Aorta (tissue), 5 donors: ENCODE measurements around the gene DHRS3. TPM values are rescaled to one million over a fixed set of nuclear protein-coding genes. Genes with fewer than 3 reads are reported as not detected.
"Not testable (repeated sequence)": the region's sequence is repeated elsewhere in the genome, so short reads cannot be mapped to it uniquely, and the experiment has no call there.

ENCODE experiments used
- ATAC-seq: fragments of 200-7000 bp; cut with Tn5 transposase; one replicate; pipeline ENCODE4 v1.9.1; 2022; ENCODE audit warnings: moderate library complexity; ENCODE audit not compliant: low FRiP score
- DNase-seq, 2 donors: peaks; one replicate each; pipeline ENCODE4 v3.0.0-alpha.2; 2020
- H3K27ac ChIP-seq, 2 donors: one replicate each; pipeline ENCODE4 v1.5.1; 2013; ENCODE audit warnings: low read length in 2 of 2, mild to moderate bottlenecking in 2 of 2, moderate library complexity in 2 of 2, control low read depth in 1 of 2, inconsistent platforms in 1 of 2, low read depth in 1 of 2
- H3K27me3 ChIP-seq, 2 donors: one replicate each; pipeline ENCODE4 v1.6.1; 2013; ENCODE audit warnings: control low read depth in 1 of 2, low read length in 1 of 2, mild to moderate bottlenecking in 1 of 2, moderate library complexity in 1 of 2; ENCODE audit not compliant: insufficient read depth in 2 of 2, control insufficient read depth in 1 of 2
- H3K36me3 ChIP-seq, 2 donors: one replicate each; pipeline ENCODE4 v1.6.1; 2013; ENCODE audit warnings: control low read depth in 1 of 2, low read length in 1 of 2, mild to moderate bottlenecking in 1 of 2; ENCODE audit not compliant: insufficient read depth in 2 of 2, control insufficient read depth in 1 of 2
- H3K4me1 ChIP-seq, 2 donors: one replicate each; pipeline ENCODE4 v1.6.1; 2013; ENCODE audit warnings: low read length in 2 of 2, control low read depth in 1 of 2, mild to moderate bottlenecking in 1 of 2, moderate library complexity in 1 of 2; ENCODE audit not compliant: insufficient read depth in 2 of 2, control insufficient read depth in 1 of 2
- H3K4me3 ChIP-seq, 2 donors: one replicate each; pipeline ENCODE4 v1.5.1; 2013; ENCODE audit warnings: low read length in 2 of 2, control low read depth in 1 of 2, mild to moderate bottlenecking in 1 of 2
- H3K9me3 ChIP-seq: one replicate; pipeline ENCODE4 v1.6.1; 2013; ENCODE audit warnings: mild to moderate bottlenecking, low read length; ENCODE audit not compliant: control insufficient read depth
- WGBS, 2 donors: extraction: QIAGEN DNeasy Blood & Tissue Kit; methylation state at CpG; one replicate each; pipeline ENCODE4 v1.1.7; 2013; 5-methylcytosine and 5-hydroxymethylcytosine counted together
- intact Hi-C, 2 donors: fragments of 100-400 bp; cut with DNase I; formaldehyde crosslinking; loops; one replicate each; pipeline versions ENCODE4 v1.14.2 to v1.15.0; 2022
- microRNA-seq, 2 donors: library from miRNA; unstranded; fragments of <30 nt; microRNA quantifications; one replicate each; pipeline ENCODE4 v1.2.0, GENCODE V29; 2020
- polyA plus RNA-seq, 2 donors: library from polyadenylated mRNA; stranded (reverse); fragments of 200-250 nt; gene quantifications; one replicate each; pipeline ENCODE4 v1.2.3, GENCODE V29; 2013
- total RNA-seq, 2 donors: library from RNA; stranded (reverse); fragmentation: NEBNext Ultra II Directional; extraction: Animal tissue kit (Norgen Biotek cat#: 25700); gene quantifications; one replicate each; pipeline ENCODE4 v1.2.1, GENCODE V29; 2021
- donor health status: healthy with polysubstance abuse.
- donor health status: Bipolar disorder and iron deficiency.
- donor health status: DM: no; HTN: no; CAD: no.
- donor health status: DM: no; HTN: no; CAD: no.
- donor health status: DM: yes; HTN: yes; CAD: no.

The DHRS3 gene
- total and polyA plus RNA-seq, 4 donors: 27.5 to 325 (median 87.3) TPM

- intact Hi-C loops: no loop called here
- H3K27ac ChIP-seq: no peak overlapping the region
- H3K27me3 ChIP-seq: no peaks in the 10 kb centered on the region
- no peaks in the 10 kb centered on the region for H3K36me3 ChIP-seq
- no peak overlapping the region for H3K4me3 ChIP-seq
- WGBS, 2 donors: 90% methylated on average over 13 of the region's 13 CpGs
- H3K9me3 ChIP-seq: no peaks in the 10 kb centered on the region
- no peak for ATAC-seq
- no peak for DNase-seq
- H3K4me1 ChIP-seq: no peaks in the 10 kb centered on the region
Measured at GRCh38 chr1:12525311-12526181, 92.5 kb downstream of the DHRS3 start.

- Histone ChIP-seq H3K27ac (no peak overlapping the region), H3K4me3 (no peak overlapping the region), H3K4me1 (no peaks in the 10 kb centered on the region), H3K36me3 (no peaks in the 10 kb centered on the region), H3K27me3 (no peaks in the 10 kb centered on the region), H3K9me3 (no peaks in the 10 kb centered on the region)
- no peak for ATAC-seq
- intact Hi-C loops: no loop called here
- no peak for DNase-seq
- WGBS, 2 donors: 98 to 100% methylated on average over 2 of the region's 2 CpGs
Measured at GRCh38 chr1:12524266-12524665, 93.7 kb downstream of the DHRS3 start.

GRCh38 chr1:12522780-12523179, 95.2 kb downstream of the DHRS3 start:
- H3K4me3 ChIP-seq, ATAC-seq: not testable (repeated sequence)
- WGBS, 2 donors: 95 to 98% methylated on average over 9 of the region's 9 CpGs

GRCh38 chr1:12521096-12521495, 96.9 kb downstream of the DHRS3 start:
- Histone ChIP-seq H3K9me3 (no peaks in the 10 kb centered on the region), H3K27me3 (no peaks in the 10 kb centered on the region), H3K27ac (no peak overlapping the region), H3K36me3 (no peaks in the 10 kb centered on the region), H3K4me3 (no peak overlapping the region), H3K4me1 (no peaks in the 10 kb centered on the region)
- ATAC-seq (no peak), DNase-seq (no peak)
- WGBS, 2 donors: 83 to 90% methylated on average over 5 of the region's 5 CpGs
- intact Hi-C loops: no loop called here

More at GRCh38 chr1:12522780-12523179, 95.2 kb downstream of the DHRS3 start:
- H3K4me1 ChIP-seq, intact Hi-C loops, H3K27me3 ChIP-seq, DNase-seq, H3K9me3 ChIP-seq, H3K27ac ChIP-seq, H3K36me3 ChIP-seq: not testable (repeated sequence)

DNA sequence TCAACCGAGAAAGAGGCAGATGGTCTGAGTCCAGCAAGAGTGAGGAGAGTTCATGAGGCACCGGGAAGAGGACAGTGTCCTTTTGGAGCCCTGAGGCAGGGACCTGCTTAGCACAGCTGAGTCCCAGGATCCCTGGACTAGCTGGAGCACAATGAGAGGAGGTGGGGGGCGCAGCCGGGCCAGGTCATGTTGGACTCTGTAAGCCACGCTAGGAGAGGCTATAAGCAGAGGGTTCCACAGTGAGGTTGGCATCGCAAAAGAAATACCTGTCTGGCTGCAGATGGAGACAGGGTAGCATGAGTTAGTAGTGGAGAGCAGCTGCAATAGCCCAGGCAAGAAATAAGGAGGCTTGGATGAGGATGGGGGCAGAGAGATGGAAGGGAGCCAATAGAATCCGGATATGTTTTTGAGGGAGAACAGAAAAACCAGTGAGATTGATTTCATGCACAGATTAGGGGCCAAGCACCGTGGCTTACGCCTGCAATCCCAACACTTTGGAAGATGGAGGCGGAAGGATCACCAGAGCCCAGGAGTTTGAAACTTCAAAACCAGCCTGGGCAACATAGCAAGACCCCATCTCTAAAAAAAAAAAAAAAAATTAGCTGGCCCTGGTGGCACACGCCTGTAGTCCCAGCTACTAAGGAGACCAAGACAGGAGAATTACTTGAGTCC, 98.2 kb downstream of the DHRS3 start:
- Histone ChIP-seq H3K4me1 (no peaks in the 10 kb centered on the region), H3K9me3 (no peaks in the 10 kb centered on the region), H3K36me3 (no peaks in the 10 kb centered on the region), H3K27ac (no peak overlapping the region), H3K4me3 (no peak overlapping the region), H3K27me3 (no peaks in the 10 kb centered on the region)
- 71 to 79% methylated on average over 11 of the region's 11 CpGs for WGBS, 2 donors
- ATAC-seq: no peak
- no peak for DNase-seq
- intact Hi-C loops: no loop called here

GRCh38 chr1:12518931-12519692, 98.9 kb downstream of the DHRS3 start:
- WGBS, 2 donors: 5 to 10% methylated on average over 21 of the region's 21 CpGs
- Histone ChIP-seq H3K36me3 (no peaks in the 10 kb centered on the region), H3K4me1 (no peaks in the 10 kb centered on the region), H3K27me3 (no peaks in the 10 kb centered on the region), H3K27ac (no peak overlapping the region), H3K4me3 (no peak overlapping the region), H3K9me3 (no peaks in the 10 kb centered on the region)
- ATAC-seq: peak; percentile 90
- intact Hi-C loops: no loop called here
- peak; percentile 83 to 90 for DNase-seq

Small RNA genes within 50 kb of the gene (microRNA-seq; reads per million reads assigned to microRNA genes)
- gene MIR6730: 0.99 to 2.4 reads per million in 2 donors

Other genes starting within 250 kb of the DHRS3 start
- gene AADACL4, start 25.9 kb upstream of the DHRS3 start, total RNA-seq: not detected
- not detected for gene AADACL4, start 25.9 kb upstream of the DHRS3 start, polyA plus RNA-seq
- gene AADACL3, start 97.9 kb upstream of the DHRS3 start, total RNA-seq: not detected
- not detected for gene AADACL3, start 97.9 kb upstream of the DHRS3 start, polyA plus RNA-seq
- not detected for gene CFAP107, start 128.0 kb upstream of the DHRS3 start, total RNA-seq
- not detected for gene CFAP107, start 128.0 kb upstream of the DHRS3 start, polyA plus RNA-seq
- gene PRAMEF12, start 155.5 kb upstream of the DHRS3 start, total RNA-seq: not detected
- not detected for gene PRAMEF12, start 155.5 kb upstream of the DHRS3 start, polyA plus RNA-seq
- not detected for gene PRAMEF1, start 173.2 kb upstream of the DHRS3 start, total RNA-seq
- not detected for gene PRAMEF1, start 173.2 kb upstream of the DHRS3 start, polyA plus RNA-seq
- gene PRAMEF11, start 213.2 kb upstream of the DHRS3 start, total RNA-seq: not detected
- not detected for gene PRAMEF11, start 213.2 kb upstream of the DHRS3 start, polyA plus RNA-seq
- gene HNRNPCL1, start 230.5 kb upstream of the DHRS3 start, total RNA-seq: not detected
- gene HNRNPCL1, start 230.5 kb upstream of the DHRS3 start, polyA plus RNA-seq: not detected
- gene PRAMEF2, start 238.9 kb upstream of the DHRS3 start, total RNA-seq: not detected
- not detected for gene PRAMEF2, start 238.9 kb upstream of the DHRS3 start, polyA plus RNA-seq